ENCODE data around the gene CHST4.
A peak's percentile ranks its signal among the peaks of the same experiment; 100 is the strongest.

The CHST4 gene

DNA sequence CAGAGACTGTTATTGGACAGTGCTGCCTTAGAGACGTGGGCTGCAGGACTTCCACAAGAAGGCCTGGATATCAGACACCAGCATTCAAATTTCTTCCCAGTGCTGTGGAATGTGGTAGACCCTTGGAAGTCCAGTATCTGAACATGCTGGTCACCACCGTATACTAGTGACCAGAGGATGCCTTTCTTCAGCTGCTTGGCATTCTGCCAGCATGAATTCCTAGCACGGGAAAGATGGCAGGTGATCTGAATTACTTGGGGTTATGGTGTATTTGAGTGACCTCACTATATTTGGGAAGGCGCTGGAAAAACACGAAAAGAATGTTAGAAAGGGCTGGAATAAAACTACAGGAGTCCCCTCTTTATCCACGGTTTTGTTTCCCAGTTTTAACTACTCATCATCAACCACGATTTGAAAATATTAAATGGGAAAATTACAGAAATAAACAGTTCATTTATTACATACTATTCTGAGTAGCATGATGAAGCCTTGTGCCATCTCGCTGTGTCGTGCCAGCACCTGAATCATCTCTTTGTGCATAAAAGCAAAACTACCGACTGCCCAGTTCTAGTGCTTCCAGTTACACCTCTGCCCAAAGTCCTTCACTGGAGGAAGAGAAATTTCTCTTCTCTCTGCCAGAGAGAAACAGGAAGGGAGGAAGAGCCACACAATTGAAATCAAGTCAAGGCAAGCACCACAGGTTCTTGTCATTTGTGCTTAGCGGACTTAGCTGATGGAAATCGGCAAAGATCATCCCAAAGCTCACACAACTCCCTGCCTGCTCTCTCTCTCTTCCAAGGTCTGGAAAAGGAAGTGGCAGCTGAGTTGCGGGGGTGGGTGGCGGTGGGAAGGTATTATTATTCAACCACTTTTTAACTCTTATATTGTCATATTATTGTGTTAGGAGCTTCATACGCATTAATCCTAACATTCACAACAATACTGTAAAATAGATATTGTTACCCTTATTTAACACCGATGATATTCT, 1.4 kb upstream of the CHST4 start:
- no peak for DNase-seq (ENCODE audit: extremely low spot score)
- CTCF ChIA-PET: no interaction called here
- TF ChIP-seq HDGF (IDR thresholded peaks at IDR 0.05; ENCODE audit: borderline replicate concordance) (no peak), ELF4 (IDR thresholded peaks at IDR 0.05) (no peak)
- POLR2A ChIA-PET: interaction anchor here (0.7 kb wide), 1 partner anchor 1304 kb away, joined by 3 read pairs; no protein-coding TSS in a partner anchor

DNA sequence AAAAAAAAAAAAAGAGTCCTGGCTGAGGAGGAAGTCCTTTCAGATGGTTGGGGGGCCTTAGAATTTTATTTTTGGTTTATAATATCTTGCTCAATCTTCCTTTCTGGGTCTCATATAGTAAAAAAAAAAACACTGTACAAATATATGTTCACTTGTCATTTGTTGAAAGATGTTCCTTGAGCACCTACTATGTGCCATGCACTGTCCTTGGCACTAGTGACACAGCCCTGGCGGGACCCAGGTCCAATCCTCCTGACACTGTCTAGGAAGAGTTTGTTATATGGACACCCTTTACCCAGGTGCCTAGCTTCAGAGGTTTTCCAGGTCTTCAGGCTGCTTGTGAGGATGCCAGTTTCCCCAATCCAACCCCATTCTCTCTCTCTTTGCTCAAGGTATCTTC, 2.0 kb downstream of the CHST4 start:
- TF ChIP-seq ARNT (IDR thresholded peaks at IDR 0.05) (no peak), L3MBTL2 (conservative IDR thresholded peaks at IDR 0.05) (no peak), ELF4 (IDR thresholded peaks at IDR 0.05) (no peak), CTBP1 (IDR thresholded peaks at IDR 0.05; ENCODE audit: borderline replicate concordance) (no peak), HDGF (IDR thresholded peaks at IDR 0.05; ENCODE audit: borderline replicate concordance) (no peak), SP1 (IDR thresholded peaks at IDR 0.05) (no peak), SUZ12 (IDR thresholded peaks at IDR 0.05) (no peak), FOXM1 (IDR thresholded peaks at IDR 0.05; ENCODE audit: borderline replicate concordance) (no peak), BHLHE40 (IDR thresholded peaks at IDR 0.05; ENCODE audit: borderline replicate concordance) (no peak)
- ChIA-PET POLR2A (no interaction called here), CTCF (no interaction called here)
- DNase-seq (ENCODE audit: extremely low spot score): no peak

DNA sequence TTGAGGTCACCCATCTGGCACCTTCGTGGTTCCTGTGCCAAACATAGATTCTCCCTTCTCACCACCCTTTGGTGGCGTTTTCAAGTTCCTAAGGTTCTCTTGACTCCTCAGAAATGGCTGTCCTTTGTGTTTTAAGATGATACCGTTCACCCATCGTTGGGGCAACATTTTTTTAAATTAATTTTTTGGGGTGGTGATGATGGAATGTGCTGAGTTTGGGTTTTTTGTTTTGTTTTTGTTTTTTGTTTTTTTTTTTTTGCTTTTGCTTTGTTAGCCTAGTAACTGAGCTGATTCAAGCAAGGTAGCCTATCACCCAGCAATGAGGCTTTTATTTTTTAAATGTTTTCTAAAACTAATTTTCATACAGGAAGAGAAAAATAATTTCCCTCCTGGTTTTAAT, 2.6 kb downstream of the CHST4 start:
- ChIA-PET POLR2A (no interaction called here), CTCF (interaction anchor here (0.8 kb wide), 1 partner anchor 10 kb away, joined by 4 read pairs; no protein-coding TSS in a partner anchor)
- TF ChIP-seq BHLHE40 (IDR thresholded peaks at IDR 0.05; ENCODE audit: borderline replicate concordance) (no peak), NFRKB (IDR thresholded peaks at IDR 0.05) (no peak), LEF1 (IDR thresholded peaks at IDR 0.05; ENCODE audit: borderline replicate concordance) (no peak), L3MBTL2 (conservative IDR thresholded peaks at IDR 0.05) (no peak), FOXM1 (IDR thresholded peaks at IDR 0.05; ENCODE audit: borderline replicate concordance) (no peak), ELF4 (IDR thresholded peaks at IDR 0.05) (no peak), SUZ12 (IDR thresholded peaks at IDR 0.05) (no peak), FOXA1 (IDR thresholded peaks at IDR 0.05) (no peak), CTBP1 (IDR thresholded peaks at IDR 0.05; ENCODE audit: borderline replicate concordance) (no peak), SP1 (IDR thresholded peaks at IDR 0.05) (no peak), FOXK2 (IDR thresholded peaks at IDR 0.05) (no peak), HDGF (IDR thresholded peaks at IDR 0.05; ENCODE audit: borderline replicate concordance) (no peak), TARDBP (IDR thresholded peaks at IDR 0.05) (no peak), ZNF384 (IDR thresholded peaks at IDR 0.05) (no peak), ARNT (IDR thresholded peaks at IDR 0.05) (no peak)
- TF ChIP-seq, protein P1, sequence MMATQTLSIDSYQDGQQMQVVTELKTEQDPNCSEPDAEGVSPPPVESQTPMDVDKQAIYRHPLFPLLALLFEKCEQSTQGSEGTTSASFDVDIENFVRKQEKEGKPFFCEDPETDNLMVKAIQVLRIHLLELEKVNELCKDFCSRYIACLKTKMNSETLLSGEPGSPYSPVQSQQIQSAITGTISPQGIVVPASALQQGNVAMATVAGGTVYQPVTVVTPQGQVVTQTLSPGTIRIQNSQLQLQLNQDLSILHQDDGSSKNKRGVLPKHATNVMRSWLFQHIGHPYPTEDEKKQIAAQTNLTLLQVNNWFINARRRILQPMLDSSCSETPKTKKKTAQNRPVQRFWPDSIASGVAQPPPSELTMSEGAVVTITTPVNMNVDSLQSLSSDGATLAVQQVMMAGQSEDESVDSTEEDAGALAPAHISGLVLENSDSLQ (IDR thresholded peaks at IDR 0.05): no peak
- DNase-seq (ENCODE audit: extremely low spot score): no peak

DNA sequence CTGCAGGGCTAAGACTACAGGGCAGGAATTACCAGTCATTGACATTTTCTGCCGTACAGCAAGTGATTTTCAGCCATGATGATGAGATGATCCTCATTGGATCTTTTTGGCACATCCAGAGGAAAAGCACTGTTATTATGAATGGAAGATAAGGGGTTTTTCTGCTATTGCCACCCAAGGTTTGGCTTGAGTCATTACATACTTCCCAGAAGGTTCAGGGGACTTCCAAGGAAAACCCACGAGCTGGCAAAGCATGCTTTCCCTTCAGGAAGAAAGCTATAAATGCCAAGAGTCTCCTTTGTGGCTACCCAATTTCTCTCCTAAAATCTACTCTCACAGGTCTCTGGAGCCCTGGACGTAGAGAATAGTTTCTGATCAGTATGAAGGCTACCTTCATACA, 6.1 kb downstream of the CHST4 start:
- DNase-seq (ENCODE audit: extremely low spot score): no peak
- TF ChIP-seq FOXK2 (IDR thresholded peaks at IDR 0.05) (no peak), SP1 (IDR thresholded peaks at IDR 0.05) (no peak), L3MBTL2 (conservative IDR thresholded peaks at IDR 0.05) (no peak), BHLHE40 (IDR thresholded peaks at IDR 0.05; ENCODE audit: borderline replicate concordance) (no peak), HDGF (IDR thresholded peaks at IDR 0.05; ENCODE audit: borderline replicate concordance) (no peak), NFRKB (IDR thresholded peaks at IDR 0.05) (no peak), ELF4 (IDR thresholded peaks at IDR 0.05) (no peak), ZNF384 (IDR thresholded peaks at IDR 0.05) (no peak), TARDBP (IDR thresholded peaks at IDR 0.05) (no peak), ARNT (IDR thresholded peaks at IDR 0.05) (no peak), CTBP1 (IDR thresholded peaks at IDR 0.05; ENCODE audit: borderline replicate concordance) (no peak), FOXA1 (IDR thresholded peaks at IDR 0.05) (no peak), SUZ12 (IDR thresholded peaks at IDR 0.05) (no peak)
- POLR2A ChIA-PET: no interaction called here
- CTCF ChIA-PET: interaction anchor here (0.5 to 0.6 kb wide), 2 partner anchors 9 to 78 kb away, joined by 3 read pairs; no protein-coding TSS in a partner anchor

DNA sequence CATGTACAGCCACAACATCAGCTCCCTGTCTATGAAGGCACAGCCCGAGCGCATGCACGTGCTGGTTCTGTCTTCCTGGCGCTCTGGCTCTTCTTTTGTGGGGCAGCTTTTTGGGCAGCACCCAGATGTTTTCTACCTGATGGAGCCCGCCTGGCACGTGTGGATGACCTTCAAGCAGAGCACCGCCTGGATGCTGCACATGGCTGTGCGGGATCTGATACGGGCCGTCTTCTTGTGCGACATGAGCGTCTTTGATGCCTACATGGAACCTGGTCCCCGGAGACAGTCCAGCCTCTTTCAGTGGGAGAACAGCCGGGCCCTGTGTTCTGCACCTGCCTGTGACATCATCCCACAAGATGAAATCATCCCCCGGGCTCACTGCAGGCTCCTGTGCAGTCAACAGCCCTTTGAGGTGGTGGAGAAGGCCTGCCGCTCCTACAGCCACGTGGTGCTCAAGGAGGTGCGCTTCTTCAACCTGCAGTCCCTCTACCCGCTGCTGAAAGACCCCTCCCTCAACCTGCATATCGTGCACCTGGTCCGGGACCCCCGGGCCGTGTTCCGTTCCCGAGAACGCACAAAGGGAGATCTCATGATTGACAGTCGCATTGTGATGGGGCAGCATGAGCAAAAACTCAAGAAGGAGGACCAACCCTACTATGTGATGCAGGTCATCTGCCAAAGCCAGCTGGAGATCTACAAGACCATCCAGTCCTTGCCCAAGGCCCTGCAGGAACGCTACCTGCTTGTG, 10.7 kb downstream of the CHST4 start:
- POLR2A ChIA-PET: no interaction called here
- TF ChIP-seq ARNT (IDR thresholded peaks at IDR 0.05) (no peak), FOXM1 (IDR thresholded peaks at IDR 0.05; ENCODE audit: borderline replicate concordance) (no peak), FOXK2 (IDR thresholded peaks at IDR 0.05) (no peak), HDGF (IDR thresholded peaks at IDR 0.05; ENCODE audit: borderline replicate concordance) (no peak), CTBP1 (IDR thresholded peaks at IDR 0.05; ENCODE audit: borderline replicate concordance) (no peak), ELF4 (IDR thresholded peaks at IDR 0.05) (no peak), SUZ12 (IDR thresholded peaks at IDR 0.05) (no peak), ZNF384 (IDR thresholded peaks at IDR 0.05) (no peak), SP1 (IDR thresholded peaks at IDR 0.05) (no peak), L3MBTL2 (conservative IDR thresholded peaks at IDR 0.05) (no peak), TARDBP (IDR thresholded peaks at IDR 0.05) (no peak), BHLHE40 (IDR thresholded peaks at IDR 0.05; ENCODE audit: borderline replicate concordance) (no peak), LEF1 (IDR thresholded peaks at IDR 0.05; ENCODE audit: borderline replicate concordance) (no peak), NFRKB (IDR thresholded peaks at IDR 0.05) (no peak)
- TF ChIP-seq, protein P1 (IDR thresholded peaks at IDR 0.05): no peak
- no peak for DNase-seq (ENCODE audit: extremely low spot score)
- CTCF ChIA-PET: interaction anchor here (1.5 kb wide), 1 partner anchor 57 kb away, joined by 3 read pairs; no protein-coding TSS in a partner anchor

DNA sequence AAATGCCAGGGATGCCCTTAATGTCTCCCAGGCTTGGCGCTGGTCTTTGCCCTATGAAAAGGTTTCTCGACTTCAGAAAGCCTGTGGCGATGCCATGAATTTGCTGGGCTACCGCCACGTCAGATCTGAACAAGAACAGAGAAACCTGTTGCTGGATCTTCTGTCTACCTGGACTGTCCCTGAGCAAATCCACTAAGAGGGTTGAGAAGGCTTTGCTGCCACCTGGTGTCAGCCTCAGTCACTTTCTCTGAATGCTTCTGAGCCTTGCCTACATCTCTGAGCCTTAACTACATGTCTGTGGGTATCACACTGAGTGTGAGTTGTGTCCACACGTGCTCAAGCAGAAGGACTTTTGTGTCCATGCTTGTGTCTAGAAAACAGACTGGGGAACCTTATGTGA, 11.4 kb downstream of the CHST4 start:
- TF ChIP-seq NFRKB (IDR thresholded peaks at IDR 0.05): no peak
- no peak for TF ChIP-seq L3MBTL2 (conservative IDR thresholded peaks at IDR 0.05)
- TF ChIP-seq BHLHE40 (IDR thresholded peaks at IDR 0.05; ENCODE audit: borderline replicate concordance): no peak
- TF ChIP-seq SUZ12 (IDR thresholded peaks at IDR 0.05): no peak
- no peak for TF ChIP-seq LEF1 (IDR thresholded peaks at IDR 0.05; ENCODE audit: borderline replicate concordance)
- no peak for TF ChIP-seq SP1 (IDR thresholded peaks at IDR 0.05)
- no peak for TF ChIP-seq CTBP1 (IDR thresholded peaks at IDR 0.05; ENCODE audit: borderline replicate concordance)
- no peak for TF ChIP-seq ZNF384 (IDR thresholded peaks at IDR 0.05)
- no peak for TF ChIP-seq ELF4 (IDR thresholded peaks at IDR 0.05)
- TF ChIP-seq TARDBP (IDR thresholded peaks at IDR 0.05): no peak
- no peak for TF ChIP-seq FOXM1 (IDR thresholded peaks at IDR 0.05; ENCODE audit: borderline replicate concordance)
- TF ChIP-seq, protein P1 (IDR thresholded peaks at IDR 0.05): no peak
- TF ChIP-seq HDGF (IDR thresholded peaks at IDR 0.05; ENCODE audit: borderline replicate concordance): no peak
- TF ChIP-seq ARNT (IDR thresholded peaks at IDR 0.05): no peak
- DNase-seq (ENCODE audit: extremely low spot score): peak; percentile 59
- ChIA-PET POLR2A (no interaction called here), CTCF (interaction anchor here (0.9 to 1.7 kb wide), 3 partner anchors 11 to 73 kb away, joined by 3 to 8 read pairs (median 5); partner anchors contain the start of gene CHST4)

Measured in HEK293T (cell line).